ENCODE results near the gene TSPAN1.
"Not testable (repeated sequence)": the region's sequence is repeated elsewhere in the genome, so short reads cannot be mapped to it uniquely, and the experiment has no call there.

TSPAN1 gene

DNA sequence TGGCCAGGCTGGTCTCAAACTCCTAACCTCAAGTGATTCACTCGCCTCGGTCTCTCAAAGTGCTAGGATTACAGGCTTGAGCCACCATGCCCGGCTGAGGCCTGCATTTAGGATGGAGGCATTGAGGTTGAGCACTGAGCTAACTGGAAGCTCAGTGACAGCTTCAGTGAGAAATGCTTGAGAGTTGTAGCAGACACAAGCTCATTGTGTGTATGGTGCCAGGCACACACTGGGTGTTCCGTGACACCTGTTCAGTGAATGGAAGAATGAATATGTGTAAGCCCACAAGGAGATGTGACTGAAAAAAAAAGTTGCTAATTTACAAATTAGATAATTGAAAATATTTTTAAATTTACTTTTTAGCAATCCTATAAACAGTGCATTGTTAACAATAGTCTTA, 50.1 kb downstream of the TSPAN1 start:
- H3K27me3 ChIP-seq (ENCODE audit: insufficient read depth, low read length) = no peaks in the 10 kb centered on the region
- H3K9me3 ChIP-seq (ENCODE audit: insufficient read depth, low read depth, low read length) = no peaks in the 10 kb centered on the region
- no peak overlapping the region for H3K9ac ChIP-seq (ENCODE audit: low read depth, low read length)
- no peak overlapping the region for H3K27ac ChIP-seq (ENCODE audit: low read length)
- H3K36me3 ChIP-seq (ENCODE audit: insufficient read depth, low read depth, low read length) = no peaks in the 10 kb centered on the region
- peaks cover 15% of the 10 kb centered on the region; the same call in 1 of the 2 replicates for H3K4me1 ChIP-seq (ENCODE audit: insufficient read depth, low read length)
- no peak overlapping the region for H3K4me3 ChIP-seq (ENCODE audit: low read length)

DNA sequence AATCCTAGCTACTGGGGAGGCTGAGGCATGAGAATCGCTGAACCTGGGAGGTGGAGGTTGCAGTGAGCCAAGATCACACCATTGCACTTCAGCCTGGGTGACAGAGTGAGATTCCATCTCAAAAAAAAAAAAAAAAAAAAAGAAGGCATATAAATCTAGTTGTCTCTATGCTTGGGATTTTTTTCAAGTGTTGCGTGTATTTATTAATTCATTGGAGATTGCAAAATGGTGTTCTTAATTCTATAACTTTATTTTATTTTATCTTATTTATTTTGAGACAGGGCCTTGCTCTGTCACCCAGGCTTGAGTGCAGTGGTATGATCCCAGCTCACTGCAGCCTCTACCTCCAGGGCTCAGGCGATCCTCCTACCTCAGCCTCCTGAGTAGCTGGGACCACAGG, 56.3 kb downstream of the TSPAN1 start:
- not testable (repeated sequence) for H3K4me3 ChIP-seq (ENCODE audit: low read length); H3K27ac ChIP-seq (ENCODE audit: low read length); H3K9ac ChIP-seq (ENCODE audit: low read depth, low read length); H3K4me1 ChIP-seq (ENCODE audit: insufficient read depth, low read length); H3K9me3 ChIP-seq (ENCODE audit: insufficient read depth, low read depth, low read length); H3K27me3 ChIP-seq (ENCODE audit: insufficient read depth, low read length); H3K36me3 ChIP-seq (ENCODE audit: insufficient read depth, low read depth, low read length)

All from iPS-20b (cell line).